Islet of Langerhans (tissue), 1 donor: Measurements from ENCODE around the gene DBF4.
"Not testable (repeated sequence)": the region's sequence is repeated elsewhere in the genome, so short reads cannot be mapped to it uniquely, and the experiment has no call there.

Experiments used
- FAIRE-seq: peaks from one replicate; lab custom pipeline; 2011; peaks lifted over from hg19 to GRCh38; lab: Jason Lieb, UNC

Gene DBF4

DNA sequence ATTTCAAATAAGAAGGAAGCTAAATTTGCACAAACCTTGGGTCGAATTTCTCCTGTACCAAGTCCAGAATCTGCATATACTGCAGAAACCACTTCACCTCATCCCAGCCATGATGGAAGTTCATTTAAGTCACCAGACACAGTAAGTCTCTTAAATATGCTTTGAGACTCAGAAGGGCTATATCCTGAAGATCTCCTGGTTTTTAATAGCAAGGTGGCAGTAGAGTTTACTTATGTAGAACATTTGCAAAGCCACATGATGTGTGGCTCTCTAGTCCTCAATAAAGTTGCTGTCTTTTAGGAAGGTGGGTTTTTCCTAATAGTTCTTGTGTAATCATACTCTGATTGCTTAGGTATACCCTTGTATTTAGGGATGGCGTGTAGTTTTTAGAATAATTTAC is 8.7 kb downstream of the DBF4 start:
- no peak for FAIRE-seq

DNA sequence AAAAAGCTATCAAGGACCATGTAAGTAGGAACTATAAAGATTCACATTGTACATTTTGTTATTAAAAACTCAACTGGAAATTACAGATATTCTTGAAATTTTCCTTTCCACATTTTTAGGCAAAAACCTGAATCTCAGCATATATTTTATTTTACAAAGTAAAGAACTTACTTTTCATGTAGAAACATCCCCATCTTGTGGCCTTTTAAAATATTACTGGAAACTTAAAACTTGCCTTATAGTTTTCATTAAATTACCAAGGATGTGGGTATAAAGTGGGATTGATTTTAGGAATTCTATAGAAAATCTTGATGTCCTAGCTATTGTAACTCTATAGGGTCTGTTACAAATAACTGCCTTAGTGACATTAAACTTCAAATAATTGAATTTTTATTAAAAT is 10.6 kb downstream of the DBF4 start:
- peak; percentile 98 for FAIRE-seq

DNA sequence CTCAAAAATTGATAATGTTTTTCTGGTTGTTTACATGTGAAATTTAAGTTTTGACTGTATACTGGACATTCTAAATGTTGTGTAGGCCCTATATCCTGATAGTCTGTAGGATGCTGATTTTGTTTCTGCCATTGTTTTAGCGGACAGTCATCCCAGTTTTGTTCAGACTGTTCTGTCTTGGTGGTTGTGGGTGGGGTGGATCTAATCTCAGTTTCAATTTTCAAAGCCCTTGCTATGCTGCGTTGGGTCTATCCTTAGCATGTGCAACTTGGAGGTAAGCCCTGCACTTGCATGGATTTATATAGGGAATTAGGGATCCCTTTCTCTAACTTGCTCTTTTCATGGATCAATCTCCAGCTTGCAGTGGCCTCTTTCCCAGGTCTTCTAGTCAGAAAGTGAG is 19.1 kb downstream of the DBF4 start:
- FAIRE-seq = no peak

DNA sequence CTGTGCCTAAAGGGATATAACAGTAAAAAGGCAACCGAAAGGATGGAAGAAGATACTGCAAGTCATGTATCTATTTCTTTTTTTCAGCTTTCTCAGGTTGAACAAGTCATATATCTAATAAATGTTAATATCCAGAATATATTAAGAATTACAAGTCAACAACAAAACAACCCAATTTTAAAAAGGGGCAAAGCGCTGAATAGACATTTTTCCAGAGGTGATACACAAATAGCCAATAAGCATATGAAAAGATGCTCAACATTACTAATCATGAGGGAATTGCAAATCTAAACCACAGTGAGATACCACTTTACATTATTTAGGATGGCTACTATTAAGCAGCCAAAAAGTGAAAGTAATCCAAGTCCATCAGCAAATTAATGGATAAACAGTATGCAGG is 23.0 kb downstream of the DBF4 start:
- FAIRE-seq = no peak

DNA sequence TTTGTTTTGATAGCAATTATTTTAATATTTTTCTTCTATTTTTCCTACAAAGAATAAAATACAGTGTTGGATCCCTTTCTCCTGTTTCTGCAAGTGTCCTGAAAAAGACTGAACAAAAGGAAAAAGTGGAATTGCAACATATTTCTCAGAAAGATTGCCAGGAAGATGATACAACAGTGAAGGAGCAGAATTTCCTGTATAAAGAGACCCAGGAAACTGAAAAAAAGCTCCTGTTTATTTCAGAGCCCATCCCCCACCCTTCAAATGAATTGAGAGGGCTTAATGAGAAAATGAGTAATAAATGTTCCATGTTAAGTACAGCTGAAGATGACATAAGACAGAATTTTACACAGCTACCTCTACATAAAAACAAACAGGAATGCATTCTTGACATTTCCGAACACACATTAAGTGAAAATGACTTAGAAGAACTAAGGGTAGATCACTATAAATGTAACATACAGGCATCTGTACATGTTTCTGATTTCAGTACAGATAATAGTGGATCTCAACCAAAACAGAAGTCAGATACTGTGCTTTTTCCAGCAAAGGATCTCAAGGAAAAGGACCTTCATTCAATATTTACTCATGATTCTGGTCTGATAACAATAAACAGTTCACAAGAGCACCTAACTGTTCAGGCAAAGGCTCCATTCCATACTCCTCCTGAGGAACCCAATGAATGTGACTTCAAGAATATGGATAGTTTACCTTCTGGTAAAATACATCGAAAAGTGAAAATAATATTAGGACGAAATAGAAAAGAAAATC is 31.0 kb downstream of the DBF4 start:
- not testable (repeated sequence) for FAIRE-seq

DNA sequence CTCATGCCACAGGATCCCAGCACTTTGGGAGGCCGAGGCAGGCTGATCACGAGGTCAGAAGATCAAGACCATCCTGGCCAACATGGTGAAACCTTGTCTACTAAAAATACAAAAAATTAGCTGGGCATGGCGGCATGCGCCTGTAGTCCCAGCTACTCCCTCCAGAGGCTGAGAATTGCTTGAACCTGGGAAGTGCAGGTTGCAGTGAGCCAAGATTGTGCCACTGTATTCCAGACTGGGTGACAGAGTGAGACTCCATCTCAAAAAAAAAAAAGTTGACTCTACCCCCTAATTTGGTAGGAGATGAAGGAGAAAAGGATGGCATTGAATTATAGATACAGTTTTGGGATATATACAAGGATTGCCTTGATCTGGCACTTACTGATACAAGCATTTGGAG is 32.5 kb downstream of the DBF4 start:
- FAIRE-seq = not testable (repeated sequence)

DNA sequence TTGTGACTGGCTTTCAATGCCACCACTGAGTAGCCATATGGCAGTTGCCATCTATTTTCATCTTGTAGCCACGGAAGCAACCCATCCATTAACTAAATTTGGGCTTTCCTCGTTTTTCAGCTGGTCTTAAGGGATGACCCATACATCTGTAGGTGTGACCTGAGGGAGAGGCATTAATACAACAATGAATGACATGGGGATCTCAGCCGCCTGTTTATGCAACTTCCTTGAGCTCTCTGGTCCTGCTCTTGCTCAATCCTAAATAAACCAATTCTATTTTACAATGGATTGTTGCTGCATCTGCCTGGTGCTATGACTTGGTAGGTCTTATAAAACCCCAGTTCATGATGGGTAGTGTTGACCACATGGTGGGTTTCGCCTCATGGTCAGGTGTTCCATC is 35.8 kb downstream of the DBF4 start:
- no peak for FAIRE-seq

DNA sequence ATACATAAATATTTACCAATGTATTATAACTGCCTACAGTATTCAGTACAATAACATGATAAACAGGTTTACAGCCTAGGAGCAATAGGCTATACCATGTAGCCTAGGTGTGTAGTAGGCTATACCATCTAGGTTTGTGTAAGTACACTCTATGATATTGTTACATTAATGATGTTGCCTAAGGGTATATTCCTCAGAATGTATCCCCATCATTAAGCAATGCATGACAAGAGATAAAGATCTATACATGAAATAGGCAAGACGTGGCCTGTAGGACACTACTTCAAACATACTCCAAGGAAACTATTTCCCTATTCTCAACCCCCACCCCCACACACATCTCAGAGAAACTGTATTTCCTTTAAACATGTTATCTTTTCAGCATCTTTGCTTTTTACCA is 42.4 kb downstream of the DBF4 start:
- no peak for FAIRE-seq

DNA sequence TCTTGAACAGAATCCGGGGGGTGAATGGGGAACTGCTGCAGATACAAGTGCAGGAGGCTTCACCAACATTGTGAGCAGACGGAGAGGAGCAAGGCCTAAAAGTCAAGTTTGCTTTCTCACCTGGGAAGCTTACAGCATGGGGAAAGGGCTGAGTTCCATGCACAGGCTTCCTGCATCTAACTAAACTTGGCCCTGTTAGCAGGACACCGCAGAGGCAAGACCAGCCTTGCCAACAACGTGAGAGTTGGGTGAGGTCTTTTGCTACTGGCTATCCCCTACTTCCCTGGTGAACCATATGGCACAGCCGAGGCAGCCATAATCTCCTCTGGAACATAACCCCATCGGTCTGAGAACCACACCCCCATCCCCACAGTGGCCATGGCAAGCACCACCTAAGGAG is 43.6 kb downstream of the DBF4 start:
- FAIRE-seq = no peak

DNA sequence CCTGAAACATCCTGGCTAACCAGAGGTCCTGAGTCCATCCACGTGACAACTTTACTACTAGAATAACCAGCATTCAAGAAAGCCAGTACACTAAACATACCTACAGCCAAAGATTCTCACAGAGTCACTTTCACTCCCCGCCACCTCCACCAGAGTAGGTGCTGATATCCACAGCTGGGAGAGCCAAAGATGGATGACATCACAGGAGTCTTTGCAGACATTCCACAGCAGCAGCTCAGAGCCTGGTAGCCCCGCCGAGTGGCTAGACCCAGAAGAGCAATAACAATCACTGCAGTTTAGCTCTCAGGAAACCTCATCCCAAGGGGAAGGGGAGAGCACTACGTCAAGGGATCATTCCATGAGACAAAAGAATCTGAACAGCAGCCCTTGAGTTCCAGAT is 44.3 kb downstream of the DBF4 start:
- FAIRE-seq = no peak

DNA sequence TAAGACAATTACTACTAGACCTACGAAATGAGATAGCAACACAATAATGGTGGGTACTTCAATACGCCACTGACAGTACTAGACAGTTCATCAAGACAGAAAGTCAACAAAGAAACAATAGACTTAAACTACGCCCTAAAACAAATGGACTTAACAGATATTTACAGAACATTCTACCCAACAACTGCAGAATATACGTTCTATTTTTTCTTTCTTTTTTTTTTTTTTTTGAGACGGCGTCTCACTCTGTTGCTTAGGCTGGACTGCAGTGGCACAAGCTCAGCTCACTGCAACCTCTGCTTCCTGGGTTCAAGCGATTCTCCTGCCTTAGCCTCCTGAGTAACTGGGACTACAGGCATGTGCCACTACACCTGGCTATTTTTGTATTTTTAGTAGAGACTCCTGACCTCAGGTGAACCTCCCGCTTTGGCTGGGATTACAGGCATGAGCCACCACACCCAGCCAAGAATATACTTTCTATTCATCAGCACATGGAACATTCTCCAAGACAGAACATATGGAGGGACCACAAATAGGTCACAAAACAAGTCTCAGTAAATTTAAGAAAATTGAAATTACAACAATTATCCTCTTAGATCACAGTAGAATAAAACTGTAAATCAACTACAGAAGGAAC is 46.6 kb downstream of the DBF4 start:
- not testable (repeated sequence) for FAIRE-seq

DNA sequence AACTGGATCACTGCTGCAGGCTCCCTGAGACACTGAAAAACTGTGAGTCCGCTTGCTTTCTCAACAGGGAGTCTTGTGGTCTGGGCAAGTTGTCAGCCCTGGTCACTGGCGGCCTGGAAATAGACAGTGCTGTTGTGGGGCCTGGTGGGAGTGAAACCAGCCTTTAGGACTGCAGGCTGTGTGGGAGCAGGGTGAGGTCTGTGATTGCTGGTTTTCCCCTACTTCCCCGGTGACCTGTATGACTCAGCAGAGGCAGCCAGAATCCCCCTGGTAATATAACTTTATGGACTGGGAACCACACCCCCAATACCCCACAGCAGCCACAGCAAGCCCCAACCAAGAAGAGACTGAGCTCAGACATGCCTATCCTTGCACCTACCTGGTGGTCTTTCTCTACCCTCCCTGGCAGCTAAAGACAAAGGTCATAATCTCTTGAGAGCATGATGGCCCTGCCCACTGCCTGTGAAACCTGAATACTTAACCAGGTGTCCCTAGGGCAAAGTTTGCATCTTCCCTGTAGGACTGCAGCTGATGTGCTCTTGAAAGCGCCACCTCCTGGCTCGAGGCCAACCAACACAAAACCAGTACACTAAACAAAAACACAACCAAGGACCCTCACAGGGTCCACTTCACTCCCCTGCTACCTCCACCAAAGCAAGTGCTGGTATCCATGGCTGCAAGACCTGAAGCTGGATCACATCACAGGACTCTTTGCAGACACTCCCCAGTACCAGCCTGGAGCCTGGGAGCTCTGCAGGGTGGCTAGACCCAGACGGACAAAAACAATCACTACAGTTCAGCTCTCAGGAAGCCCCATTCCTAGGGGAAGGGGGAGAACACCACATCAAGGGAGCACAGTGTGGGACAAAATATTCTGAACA is 50.5 kb downstream of the DBF4 start:
- FAIRE-seq = no peak

DNA sequence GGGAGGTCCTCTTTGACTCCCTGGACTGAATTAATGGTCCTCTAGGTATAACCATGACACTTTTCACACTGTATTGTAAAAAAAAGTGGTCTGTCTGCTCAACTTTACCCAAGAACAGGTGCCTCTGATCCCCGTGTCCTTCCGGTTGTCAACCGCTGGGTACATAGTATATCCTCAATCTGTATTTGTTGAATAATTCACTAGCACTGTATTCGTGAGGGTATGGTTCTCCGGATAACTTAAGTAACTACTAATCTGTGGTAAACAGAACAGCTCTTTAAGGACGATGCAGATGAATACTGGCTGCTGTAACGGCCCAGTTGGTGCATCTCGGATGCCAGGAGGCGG is 57.3 kb downstream of the DBF4 start:
- FAIRE-seq = no peak

DNA sequence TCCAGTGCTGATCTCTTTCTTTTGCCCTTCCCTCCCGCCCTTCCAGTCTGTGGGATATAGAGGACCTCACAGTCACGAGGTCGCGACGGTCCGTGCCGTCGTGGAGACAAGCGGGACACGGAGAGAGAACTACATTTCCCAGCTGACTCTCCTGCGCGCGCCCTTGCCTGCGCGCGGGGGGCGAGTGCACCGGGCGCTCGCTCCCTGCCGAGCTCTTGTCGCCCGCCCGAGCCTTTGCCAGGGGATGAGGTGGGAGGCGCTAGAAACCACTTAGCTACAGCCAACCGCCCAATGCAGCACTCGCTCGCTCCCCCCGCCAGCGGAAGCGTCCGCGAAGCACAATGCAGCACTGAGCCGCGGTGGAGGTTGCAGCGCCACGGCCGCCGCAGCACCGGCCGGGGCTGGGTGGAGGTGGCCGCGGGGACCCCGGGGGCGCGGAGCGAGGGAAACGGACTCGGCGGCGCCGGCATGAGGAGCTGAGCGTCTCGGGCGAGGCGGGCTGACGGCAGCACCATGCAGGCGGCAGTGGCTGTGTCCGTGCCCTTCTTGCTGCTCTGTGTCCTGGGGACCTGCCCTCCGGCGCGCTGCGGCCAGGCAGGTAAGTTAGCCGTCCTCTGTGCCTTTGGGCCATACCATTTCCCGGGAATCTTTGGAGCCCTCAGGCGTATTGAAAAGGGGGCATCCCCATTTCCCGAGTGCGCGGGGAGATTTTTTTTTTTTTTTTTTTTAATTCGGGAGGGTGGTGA is 57.8 kb downstream of the DBF4 start, which contains the start of gene ADAM22:
ADAM22 (plus strand) TSS at position 299 of the 746 bp plus-strand sequence; CDS start at position 514, 215 bp downstream.
- FAIRE-seq = no peak

DNA sequence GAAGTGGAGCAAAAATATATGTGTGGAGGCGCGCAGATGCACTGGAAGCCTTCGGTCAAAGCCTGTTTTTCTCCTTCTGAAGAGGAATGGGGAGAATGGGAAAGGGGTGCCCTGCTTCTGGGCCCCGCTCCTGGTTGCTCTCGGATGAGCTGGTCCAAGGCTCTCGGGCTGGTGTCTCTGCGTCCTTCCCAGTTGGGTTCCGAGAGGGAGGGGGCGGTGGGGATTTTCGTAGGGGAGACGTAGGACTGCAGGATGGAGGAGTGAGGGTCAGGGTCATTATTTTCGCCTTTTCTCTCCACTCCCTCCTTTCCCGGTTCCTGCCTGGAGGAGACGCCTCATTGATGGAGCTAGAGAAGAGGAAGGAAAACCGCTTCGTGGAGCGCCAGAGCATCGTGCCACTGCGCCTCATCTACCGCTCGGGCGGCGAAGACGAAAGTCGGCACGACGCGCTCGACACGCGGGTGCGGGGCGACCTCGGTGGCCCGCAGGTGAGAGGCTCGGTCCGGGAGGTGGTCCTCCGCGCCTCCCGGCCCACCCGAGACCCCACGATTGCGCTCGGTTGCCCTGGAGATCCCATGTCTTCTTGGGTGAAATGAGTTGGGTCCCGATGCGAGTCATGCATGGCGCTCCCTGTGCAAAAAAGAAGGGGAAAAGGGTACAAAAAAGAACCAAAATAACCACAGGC is 58.5 kb downstream of the DBF4 start:
- FAIRE-seq = no peak

DNA sequence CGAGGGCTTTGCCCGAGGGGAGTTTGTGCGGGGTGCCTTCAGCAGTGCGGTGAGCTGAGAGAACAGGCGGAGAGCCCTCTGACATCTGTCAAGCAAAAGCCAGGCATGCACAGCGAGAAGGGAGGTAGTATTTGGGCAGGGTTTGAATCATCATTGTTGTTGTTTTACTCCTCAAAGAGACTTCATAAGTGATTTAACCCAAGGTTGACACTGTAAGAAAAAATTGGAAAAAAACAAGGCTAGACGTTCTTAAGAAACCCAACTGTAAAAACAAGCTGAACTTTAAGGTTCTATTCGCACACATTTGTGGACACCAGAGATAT is 59.1 kb downstream of the DBF4 start:
- FAIRE-seq = no peak

DNA sequence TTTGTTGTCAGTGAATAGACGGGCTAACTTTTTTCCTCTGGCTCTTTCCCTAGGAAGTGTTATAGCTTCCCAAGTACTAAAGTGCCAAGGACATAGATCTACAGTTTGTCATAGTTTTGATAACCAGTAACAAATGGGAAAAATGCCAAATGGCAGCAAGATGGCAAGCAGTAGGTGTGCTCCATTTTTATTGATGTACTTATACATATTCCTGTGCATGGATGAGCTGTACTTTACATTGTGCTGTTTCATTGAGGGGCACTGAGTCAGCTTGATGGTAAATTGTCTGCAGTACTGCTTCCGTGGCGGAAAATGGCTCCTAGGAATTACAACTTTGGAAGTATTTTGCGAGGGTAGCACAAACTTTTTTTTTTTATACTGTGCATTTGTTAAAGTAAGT is 64.8 kb downstream of the DBF4 start:
- FAIRE-seq = no peak

DNA sequence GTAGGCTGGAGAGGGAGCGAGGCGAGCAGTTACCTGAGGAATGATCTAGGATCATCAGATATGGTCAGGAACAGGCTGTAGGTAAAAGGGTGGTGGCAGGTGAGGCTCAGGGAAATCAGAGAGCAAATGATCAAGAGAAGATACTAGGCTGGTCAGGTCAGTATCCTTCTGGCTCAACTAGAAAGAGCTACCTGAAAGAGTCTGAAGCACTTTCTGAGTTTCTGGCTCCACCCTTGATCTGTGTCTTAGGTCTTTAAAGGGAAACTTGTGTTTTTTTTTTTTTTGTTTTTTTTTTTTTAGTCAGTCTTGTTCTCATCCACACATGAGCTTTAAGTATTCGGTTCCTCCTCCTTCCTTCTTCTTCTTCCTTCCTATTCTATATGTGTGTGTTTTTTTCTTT is 68.3 kb downstream of the DBF4 start:
- no peak for FAIRE-seq

DNA sequence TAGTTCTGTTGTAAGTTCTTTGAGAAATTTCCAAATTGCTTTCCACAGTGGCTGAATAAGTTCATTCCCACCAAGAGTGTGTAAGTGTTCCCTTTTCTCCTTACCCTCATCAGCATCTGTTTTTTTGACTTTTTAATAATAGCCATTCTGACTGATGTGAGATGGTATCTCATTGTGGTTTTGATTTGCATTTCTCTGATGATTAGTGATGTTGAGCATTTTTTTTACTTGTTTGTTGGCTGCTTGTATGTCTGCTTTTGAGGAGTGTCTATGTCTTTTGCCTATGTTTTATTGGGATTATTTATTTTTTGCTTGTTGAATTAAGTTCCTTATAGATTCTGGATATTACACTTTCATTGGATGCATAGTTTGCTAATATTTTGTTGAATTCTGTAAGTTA is 69.6 kb downstream of the DBF4 start:
- not testable (repeated sequence) for FAIRE-seq

DNA sequence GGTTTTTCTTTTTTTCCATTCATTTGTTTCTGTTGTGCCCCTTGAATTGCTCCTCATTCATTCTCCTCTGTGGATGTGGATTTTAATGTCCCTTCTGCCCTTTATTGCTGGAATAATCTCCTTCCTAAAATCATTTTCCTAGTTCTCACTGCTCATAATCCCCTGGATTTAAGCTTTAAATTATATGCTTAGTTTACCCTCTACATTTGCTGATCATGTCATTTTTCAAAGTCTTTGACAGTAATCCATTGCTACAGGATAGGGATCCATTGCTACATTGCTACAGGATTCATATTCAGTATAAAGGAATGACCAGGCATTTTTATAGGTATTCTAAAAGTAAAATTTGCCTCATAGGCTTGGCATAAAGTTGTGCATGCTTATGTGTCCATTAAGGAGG is 72.1 kb downstream of the DBF4 start:
- FAIRE-seq = no peak
